ENCODE data around the gene MMD.

The MMD gene

GRCh38 chr17:55458287-55458900 lies 36.8 kb upstream of the MMD start:
- no peak for TF ChIP-seq CTCF (IDR thresholded peaks at IDR 0.05; ENCODE audit: insufficient read depth, low read depth, low read length, missing control alignments)

GRCh38 chr17:55456307-55457240 lies 34.9 kb upstream of the MMD start:
- TF ChIP-seq CTCF (IDR thresholded peaks at IDR 0.05; ENCODE audit: insufficient read depth, low read depth, low read length, missing control alignments): no peak
- DNase-seq (ENCODE audit: low read depth): no peak

More at GRCh38 chr17:55458287-55458900, 36.8 kb upstream of the MMD start:
- H3K4me3 ChIP-seq (ENCODE audit: low read depth, low read length): no peak overlapping the region
- no peak for DNase-seq (ENCODE audit: low read depth)

GRCh38 chr17:55454906-55455474 lies 33.4 kb upstream of the MMD start:
- DNase-seq (ENCODE audit: low read depth): no peak
- no peak overlapping the region for H3K4me3 ChIP-seq (ENCODE audit: low read depth, low read length)
- TF ChIP-seq CTCF (IDR thresholded peaks at IDR 0.05; ENCODE audit: insufficient read depth, low read depth, low read length, missing control alignments): no peak

More at GRCh38 chr17:55456307-55457240, 34.9 kb upstream of the MMD start:
- no peak overlapping the region for H3K4me3 ChIP-seq (ENCODE audit: low read depth, low read length)

GRCh38 chr17:55453839-55454557 lies 32.4 kb upstream of the MMD start:
- no peak overlapping the region for H3K4me3 ChIP-seq (ENCODE audit: low read depth, low read length)
- DNase-seq (ENCODE audit: low read depth): no peak
- TF ChIP-seq CTCF (IDR thresholded peaks at IDR 0.05; ENCODE audit: insufficient read depth, low read depth, low read length, missing control alignments): no peak

GRCh38 chr17:55452139-55452790 lies 30.6 kb upstream of the MMD start:
- TF ChIP-seq CTCF (IDR thresholded peaks at IDR 0.05; ENCODE audit: insufficient read depth, low read depth, low read length, missing control alignments): no peak
- DNase-seq (ENCODE audit: low read depth): peak; percentile 68
- H3K4me3 ChIP-seq (ENCODE audit: low read depth, low read length): no peak overlapping the region

- no peak for TF ChIP-seq CTCF (IDR thresholded peaks at IDR 0.05; ENCODE audit: insufficient read depth, low read depth, low read length, missing control alignments)
- DNase-seq (ENCODE audit: low read depth): no peak
- no peak overlapping the region for H3K4me3 ChIP-seq (ENCODE audit: low read depth, low read length)
Measured at GRCh38 chr17:55451758-55452138, 30.1 kb upstream of the MMD start.

Measured in GM12865 (cell line).